Erythroblast (primary cell): ENCODE data around the gene CCNB2.

ENCODE experiments used
- DNase-seq, 2 experiments: peaks; one replicate each; lab custom pipeline; 2025; lab: John Stamatoyannopoulos, UW
- GATA1 ChIP-seq: IDR thresholded peaks from 2 replicates; pipeline ENCODE4 v1.6.1; 2011; ENCODE audit warnings: low read depth, mild to moderate bottlenecking, control low read depth, low read length, moderate library complexity
- POLR2A ChIP-seq: IDR thresholded peaks from 2 replicates; pipeline ENCODE4 v1.6.1; 2011; ENCODE audit warnings: mild to moderate bottlenecking, low read length

Gene CCNB2

DNA sequence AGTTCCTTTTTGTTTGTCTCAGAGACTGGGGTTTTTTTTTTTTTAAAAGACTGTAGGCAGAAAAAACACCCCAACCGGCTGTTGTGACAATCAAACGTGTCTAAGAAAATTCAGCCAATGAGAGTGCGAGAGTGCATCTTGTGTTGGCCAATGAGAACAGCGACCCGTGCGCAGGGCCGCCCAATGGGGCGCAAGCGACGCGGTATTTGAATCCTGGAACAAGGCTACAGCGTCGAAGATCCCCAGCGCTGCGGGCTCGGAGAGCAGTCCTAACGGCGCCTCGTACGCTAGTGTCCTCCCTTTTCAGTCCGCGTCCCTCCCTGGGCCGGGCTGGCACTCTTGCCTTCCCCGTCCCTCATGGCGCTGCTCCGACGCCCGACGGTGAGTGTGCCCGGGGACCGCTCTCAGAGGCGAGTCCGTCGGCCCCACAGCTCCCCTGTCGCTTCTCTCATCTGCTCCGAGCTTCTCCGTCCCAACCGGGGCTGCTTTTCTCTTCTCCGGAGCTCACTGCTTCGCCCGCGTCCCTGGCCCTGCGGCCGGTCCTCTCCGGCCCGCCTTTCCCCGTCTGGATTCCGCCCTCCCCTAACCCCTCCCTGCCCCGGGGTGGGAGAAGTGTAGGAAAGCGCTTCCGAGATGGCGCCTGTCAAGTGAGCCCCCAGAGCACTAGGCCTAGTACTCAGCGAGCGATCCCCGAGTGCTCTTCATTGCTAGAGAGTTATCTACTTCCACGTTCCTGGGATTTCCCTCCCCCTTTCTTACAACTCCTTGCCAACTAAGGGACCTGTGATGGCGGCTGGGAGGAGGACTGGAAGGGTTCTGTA is at the start of gene CCNB2:
Gene CCNB2, plus strand, starts transcription at position 235 of the 821 bp plus-strand sequence. Its CDS starts 123 bp downstream, at position 358.
- TF ChIP-seq POLR2A (peak; percentile 97), GATA1 (no peak)

DNA sequence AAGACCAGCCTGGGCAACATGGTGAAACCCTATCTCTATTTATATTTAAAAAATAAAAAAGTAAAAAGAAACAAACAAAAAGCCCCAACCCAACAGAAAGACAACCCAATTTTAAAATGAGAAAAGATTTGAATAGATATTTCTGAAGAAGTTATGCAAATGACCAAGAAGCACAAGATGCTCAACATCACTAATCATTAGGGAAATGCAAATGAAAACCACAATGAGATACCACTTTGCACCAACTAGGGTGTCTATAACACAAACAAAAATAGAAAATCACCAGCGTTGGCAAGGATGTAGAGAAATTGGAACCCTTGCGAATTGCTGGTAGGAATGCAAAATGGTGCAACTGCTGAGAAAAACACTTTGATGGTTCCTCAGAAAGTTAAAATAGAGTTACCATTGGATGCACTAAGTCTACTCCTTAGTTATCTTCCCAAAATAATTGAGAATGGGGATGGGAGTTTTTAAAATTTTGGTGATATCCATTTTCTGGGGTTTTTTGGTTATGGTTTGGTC is 45.8 kb upstream of the CCNB2 start:
- no peak for TF ChIP-seq POLR2A
- TF ChIP-seq GATA1 = no peak
- no peak for DNase-seq

More for the DNA sequence above, at the start of gene CCNB2:
- peak; percentile 97 for DNase-seq

DNA sequence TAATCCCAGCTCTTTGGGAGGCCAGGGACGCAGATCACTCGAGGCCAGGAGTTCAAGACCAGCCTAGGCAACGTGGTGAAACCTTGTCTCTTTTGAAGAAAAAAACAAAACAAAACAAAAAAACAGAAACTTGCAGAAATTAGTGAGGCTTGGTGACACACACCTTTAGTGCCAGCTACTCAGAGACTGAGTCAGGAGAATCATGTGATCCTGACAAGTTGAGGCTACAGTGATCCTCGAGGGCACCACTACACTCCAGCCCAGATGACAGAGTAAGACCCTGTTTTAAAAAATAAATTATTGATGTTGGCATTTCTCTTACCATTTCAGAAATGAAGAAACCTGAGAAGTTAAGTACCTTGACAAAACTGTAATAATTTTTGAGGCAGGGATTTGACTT is 44.6 kb upstream of the CCNB2 start:
- DNase-seq = no peak
- TF ChIP-seq POLR2A (no peak), GATA1 (no peak)

DNA sequence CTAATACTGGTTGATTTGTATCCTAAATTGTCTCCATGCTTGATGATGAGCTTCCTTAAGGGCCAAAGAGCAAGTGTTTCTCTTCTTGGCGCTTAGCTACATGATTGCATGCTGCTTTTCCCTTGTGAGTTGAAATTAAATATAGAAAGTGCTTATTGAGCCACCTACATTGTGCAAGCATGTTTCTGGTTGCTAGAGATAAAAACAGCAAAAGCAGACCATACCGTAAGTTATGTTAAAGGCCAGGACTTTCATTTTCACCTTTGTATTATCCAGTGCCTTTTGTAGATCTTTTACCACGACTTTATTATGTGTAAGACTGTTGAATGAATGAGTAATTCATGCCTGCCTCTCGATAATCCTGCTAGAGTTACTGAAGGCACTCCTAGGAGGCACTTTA is 41.9 kb upstream of the CCNB2 start:
- DNase-seq = peak; percentile 67 to 68
- TF ChIP-seq GATA1 (no peak), POLR2A (no peak)

DNA sequence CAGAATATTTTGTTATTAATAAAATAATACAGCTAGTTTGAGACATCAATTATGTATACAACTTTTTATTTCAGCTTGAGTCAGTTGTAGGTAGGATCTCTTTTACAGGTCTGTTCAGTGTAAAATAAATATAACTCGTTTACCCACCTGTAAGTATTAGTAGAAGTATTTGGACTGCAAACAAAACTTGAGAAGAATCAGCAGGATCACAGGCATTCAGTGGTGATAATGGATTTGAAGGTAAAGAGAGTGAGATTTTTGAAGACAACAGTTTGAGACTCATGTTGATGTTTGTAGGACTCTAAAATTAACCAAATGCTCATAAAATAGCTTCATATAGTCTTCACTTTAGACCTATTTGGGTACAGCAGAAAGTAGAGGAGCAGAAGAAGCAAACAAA is 35.5 kb upstream of the CCNB2 start:
- no peak for DNase-seq
- no peak for TF ChIP-seq POLR2A
- no peak for TF ChIP-seq GATA1

DNA sequence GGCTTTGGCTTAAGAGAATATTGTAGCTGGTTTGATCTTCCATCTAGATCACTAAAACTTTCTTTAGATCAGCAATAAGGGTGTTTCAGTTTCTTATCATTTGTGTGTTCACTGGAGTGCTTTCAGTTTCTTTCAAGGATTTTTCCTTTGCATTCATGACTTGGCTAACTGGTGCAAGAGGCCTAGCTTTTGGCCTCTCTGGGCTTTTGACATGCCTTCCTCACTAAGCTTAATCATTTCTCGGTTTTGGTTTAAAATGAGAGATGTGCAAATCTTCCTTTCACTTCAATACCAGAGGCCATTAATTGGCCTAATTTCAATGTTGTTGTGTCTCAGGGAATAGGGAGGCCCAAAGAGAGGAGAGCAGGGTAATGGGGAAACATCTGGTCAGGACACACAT is 30.3 kb upstream of the CCNB2 start:
- DNase-seq = peak; percentile 4 to 17
- TF ChIP-seq POLR2A (no peak), GATA1 (no peak)

DNA sequence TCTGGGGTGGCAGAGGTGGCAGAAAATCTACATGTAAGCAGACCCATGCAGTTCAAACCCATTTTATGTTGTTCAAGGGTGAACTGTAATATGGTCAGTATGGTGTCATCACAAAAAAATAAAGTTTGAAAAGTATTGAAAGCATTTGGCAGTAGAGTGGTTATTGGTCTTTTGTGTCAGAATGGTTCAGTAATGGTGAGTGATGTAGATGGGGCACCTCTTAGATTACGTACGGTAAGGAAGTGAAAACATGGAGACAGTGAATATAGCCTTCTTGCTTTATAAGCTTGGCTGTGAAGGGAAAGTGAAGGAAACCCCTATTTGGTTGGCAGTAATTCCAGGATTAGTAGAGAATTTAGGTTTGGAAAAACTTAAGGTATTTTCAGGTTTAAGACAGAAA is 17.2 kb upstream of the CCNB2 start:
- no peak for DNase-seq
- no peak for TF ChIP-seq POLR2A
- TF ChIP-seq GATA1 = no peak

DNA sequence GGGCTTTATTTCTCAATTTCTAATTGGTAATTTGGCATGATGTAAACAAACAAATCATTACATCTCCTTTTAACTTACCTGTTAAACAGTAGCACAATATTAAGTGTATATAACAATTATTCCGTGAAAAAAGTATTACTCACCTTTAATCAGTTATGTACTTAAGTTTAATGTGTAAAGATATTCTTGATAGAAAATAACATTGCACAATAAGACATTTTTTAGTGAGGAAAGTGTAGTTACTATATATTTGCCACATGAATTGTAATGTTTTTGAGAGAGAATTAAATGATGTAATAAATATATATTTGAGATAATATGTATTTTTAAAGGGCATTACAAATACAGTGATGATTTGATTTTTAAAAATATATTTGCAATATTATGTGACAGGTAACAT is 10.9 kb upstream of the CCNB2 start:
- DNase-seq = no peak
- TF ChIP-seq POLR2A = no peak
- TF ChIP-seq GATA1 = no peak

DNA sequence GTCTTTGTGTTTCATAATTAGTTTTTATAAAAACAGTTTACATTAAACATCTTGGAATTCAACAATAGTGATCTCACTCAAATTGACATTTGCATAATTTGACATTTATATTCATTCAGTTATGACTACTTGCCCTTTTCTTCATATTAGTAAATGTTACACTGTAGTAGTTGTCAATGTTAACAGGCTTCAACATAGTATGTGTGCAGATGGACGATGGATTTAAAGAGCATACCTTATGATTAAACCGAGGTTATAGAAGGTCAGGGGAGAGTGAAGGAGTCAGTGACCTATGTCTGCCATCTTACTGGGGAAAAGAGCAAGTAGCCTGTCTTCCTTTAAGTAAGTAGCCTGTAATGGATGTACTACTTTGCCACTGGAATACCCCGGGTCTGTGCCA is 8.5 kb upstream of the CCNB2 start:
- DNase-seq = no peak
- TF ChIP-seq POLR2A (no peak), GATA1 (no peak)

DNA sequence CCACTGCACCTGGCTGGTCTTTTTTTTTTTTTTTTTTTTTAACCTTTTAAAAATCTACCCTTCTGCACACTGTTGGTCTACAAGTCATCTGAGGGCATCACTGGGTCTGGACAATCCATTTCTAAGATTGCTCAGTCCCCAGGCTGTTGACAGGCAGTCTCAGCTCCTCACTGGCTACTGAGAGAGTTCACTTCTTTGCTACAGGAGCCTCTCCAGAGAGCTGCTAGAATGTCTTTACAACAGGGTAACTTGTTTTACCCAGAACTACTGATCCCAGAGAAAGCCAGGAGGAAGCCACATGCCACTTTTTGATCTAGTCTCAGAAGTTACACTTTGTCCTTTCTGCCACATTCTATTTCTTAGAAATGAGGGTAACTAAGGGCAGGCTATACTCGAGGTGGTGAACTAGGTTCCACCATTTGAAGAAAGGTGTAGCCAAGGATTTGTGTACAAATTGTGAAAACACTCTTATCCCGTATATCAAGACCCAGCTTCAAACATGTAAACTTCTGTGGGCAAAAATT is 5.7 kb upstream of the CCNB2 start:
- no peak for TF ChIP-seq POLR2A
- no peak for TF ChIP-seq GATA1
- DNase-seq = no peak

DNA sequence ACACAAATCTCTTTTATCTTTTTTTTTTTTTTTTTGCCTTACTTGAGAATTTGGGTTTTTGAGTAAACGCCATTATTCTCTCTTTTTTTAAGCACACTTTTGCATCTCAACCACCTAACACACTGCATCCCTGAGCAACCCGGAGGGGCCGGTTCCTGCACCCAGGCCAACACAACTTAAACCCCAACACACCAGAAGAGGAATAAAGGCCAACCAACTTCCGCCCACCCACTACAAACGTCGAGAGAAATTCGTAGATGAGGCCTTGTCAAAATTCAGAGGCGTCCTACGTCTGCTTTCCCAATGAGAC is 389 bp upstream of the CCNB2 start:
- TF ChIP-seq POLR2A = no peak
- TF ChIP-seq GATA1 = no peak
- no peak for DNase-seq

DNA sequence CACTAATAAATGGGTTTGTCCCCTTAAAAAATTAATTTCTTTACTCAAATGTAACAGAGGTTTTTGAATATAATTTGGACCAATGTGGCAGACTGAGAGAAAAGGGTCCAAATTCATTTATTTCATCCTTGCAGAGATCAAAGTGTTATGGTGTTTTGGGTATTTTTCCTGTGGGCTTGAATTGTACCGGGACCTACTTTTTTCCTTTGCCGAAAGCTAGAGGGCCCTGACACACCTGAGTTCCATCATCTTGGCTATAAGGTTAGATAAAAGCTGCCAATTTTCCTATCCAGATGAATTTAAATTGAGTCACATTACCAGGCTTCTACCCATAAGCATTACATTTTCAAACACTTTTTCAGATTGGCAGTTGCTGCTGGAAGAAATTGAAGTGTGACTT is 908 bp downstream of the CCNB2 start:
- peak; percentile 29 to 62 for DNase-seq
- TF ChIP-seq GATA1 (no peak), POLR2A (no peak)

DNA sequence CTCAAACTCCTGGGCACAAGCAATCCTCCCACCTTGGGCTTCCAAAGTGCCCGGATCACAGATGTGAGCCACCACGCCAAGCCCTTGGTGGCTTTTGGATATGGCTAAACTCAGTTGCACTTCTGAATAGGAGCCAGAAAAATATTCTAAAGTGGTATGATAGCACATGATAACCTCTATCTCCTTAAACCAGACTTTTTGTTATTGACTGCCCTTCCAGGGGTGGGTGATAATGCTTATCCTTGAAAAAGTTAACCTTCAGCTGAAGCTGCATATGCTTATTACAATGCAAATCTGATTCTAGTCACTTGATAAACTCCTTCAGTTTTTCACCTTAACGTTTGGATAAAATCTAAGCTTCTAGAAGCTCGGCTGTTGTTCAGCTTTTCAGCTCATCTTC is 6.3 kb downstream of the CCNB2 start:
- peak; percentile 70 to 89 for DNase-seq
- no peak for TF ChIP-seq POLR2A

DNA sequence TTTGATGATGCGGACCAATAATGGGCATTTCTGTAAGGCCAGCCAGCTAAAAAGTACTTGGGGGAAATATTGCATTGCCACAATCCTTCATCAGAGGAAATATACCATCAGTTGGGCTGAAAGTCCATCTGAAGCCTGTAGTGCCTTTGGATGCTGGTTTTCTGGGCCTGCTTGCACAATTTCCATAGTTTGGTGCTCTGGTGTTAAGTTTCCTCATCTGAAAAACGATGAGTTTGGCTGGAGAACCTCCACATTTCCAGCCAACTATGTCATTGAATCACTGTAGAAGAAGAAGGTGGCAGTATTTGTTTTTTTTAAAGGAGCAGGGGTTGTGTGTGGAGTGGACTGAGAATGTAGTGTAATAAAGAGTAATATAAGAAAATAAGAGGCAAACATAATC is 10.1 kb downstream of the CCNB2 start:
- no peak for TF ChIP-seq POLR2A
- TF ChIP-seq GATA1 = no peak
- no peak for DNase-seq

DNA sequence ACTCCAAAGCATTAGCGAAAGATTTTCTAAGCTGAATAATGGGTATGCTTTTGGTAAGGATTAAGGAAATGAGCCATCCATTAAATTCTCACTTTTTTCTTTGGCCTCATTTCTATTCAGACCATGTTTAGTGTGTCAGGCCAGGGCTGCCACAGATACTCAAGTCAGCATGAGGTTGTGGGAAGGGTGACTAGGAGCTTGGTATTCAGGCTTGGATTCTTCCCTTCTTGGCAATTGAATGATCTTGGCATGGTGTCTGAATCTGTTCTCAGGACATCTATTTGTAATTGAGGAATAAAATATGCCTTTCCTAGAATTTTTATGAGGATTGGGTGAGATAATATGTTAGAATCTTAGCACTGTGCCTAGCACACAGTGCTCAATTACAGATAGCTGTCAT is 11.2 kb downstream of the CCNB2 start:
- DNase-seq = no peak
- TF ChIP-seq GATA1 (no peak), POLR2A (no peak)

DNA sequence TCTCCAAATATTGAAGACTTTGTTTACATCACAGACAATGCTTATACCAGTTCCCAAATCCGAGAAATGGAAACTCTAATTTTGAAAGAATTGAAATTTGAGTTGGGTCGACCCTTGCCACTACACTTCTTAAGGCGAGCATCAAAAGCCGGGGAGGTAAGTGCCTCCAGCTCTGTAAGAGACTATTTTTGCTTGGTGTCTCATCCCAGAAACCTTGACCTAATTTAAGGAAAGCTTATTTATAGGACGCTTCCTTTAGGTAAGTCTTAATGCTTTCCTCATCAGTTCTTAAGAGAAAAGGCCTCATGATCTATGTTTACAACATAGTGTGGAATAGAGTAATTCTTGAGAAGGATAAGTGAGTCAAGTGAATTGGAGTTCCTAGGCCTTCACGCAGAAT is 11.8 kb downstream of the CCNB2 start:
- TF ChIP-seq POLR2A (no peak), GATA1 (no peak)
- DNase-seq = no peak
